Activated gamma-delta T cell treated with anti-CD3 and anti-CD28 coated beads, Interleukin-2, amount 50 U/mL, for 16 hours (primary cell): ENCODE results near the gene FPGS.
"Not testable (repeated sequence)": the region's sequence is repeated elsewhere in the genome, so short reads cannot be mapped to it uniquely, and the experiment has no call there.

Experiments
- DNase-seq: peaks from one replicate; pipeline ENCODE4 v3.0.0-alpha.2; 2020; ENCODE audit warnings: low read depth

Gene FPGS

DNA sequence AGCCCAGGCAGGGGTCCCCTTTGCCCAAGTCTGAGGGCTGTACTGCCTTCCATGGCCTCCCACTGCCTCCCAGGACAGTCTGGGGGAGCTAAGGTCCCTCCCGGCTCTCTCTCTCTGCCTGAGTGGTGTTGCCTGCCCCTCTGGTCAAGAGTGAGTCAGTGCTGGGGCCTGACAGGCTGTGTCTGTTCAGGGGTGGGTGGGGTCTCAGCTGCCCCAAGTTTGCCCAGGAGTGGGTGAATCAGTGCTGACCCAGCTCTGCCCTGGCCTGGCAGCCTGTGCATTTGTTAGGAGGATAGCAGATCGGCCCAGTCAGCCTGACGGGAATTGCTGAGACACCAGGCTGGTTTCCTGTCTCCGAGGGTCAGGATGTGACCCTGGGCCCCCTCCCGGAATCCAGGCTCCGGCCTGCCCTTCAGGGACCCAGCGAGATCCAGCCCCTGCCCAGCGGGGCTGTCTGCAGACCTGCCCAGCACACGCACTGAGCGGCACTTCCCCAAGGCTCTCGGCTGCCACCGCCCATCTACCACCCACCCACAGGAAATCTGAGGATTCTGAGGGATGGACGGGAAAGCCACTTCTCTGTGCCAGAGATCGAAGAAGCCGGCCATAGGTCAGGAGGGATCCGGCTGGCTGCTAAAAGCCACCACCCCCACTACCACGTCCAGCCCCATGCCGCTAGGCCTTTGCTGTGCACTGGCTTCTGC, 35.8 kb downstream of the FPGS start:
- no peak for DNase-seq

DNA sequence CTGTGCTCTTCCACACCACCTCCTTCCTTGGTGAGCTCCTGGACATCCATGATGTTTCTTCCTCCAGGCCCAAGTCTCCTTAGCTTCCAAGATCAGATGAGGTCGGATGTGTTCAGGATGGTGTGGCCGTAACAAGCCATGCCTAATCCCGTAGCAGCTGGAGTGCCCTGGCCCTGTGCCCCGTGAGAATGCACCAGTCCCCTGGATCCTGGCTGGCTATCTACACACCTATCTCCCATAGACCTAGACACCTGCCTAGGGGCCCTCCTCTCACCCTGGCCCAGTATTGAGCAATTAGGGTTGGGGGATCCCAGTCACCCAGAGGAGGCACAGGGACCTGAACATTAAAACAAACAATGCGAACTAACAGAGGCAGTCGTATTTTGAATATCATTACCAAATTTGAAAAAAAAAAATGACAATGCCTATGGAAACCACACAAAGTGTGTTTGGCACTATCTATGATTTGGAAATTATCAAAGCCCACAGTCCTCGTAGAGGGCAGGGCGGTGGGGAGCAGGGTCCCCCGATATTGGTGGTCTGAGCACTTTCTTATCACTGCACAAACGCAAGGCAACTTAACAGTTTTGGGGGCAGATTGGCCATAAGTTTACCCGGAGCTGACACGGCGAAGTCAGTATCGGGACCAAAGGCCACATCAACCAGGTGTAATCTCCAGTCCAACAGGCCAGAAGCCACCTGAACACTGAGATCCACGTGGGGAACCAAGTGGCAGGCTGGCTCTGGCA, 38.6 kb downstream of the FPGS start:
- no peak for DNase-seq

- no peak for DNase-seq
Observed at GRCh38 chr9:127844821-127845359, 42.2 kb downstream of the FPGS start.

DNA sequence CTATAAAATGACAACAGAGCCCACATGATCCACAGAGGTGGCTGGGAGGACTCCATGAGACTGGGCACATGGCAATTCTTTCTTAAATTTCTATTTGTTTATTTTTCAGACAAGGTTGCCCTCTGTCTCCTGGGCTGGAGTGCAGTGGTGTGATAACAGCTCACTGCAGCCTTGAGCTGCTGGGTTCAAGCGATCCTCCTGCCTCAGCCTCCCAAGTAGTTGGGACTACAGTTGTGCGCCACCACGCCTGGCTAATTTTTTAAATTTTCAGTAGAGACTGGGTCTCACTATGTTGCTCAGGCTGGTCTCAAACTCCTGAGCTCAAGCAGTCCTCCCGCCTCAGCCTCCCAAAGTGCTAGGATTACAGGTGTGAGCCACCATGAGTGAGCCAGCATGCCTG, 42.9 kb downstream of the FPGS start:
- not testable (repeated sequence) for DNase-seq

DNA sequence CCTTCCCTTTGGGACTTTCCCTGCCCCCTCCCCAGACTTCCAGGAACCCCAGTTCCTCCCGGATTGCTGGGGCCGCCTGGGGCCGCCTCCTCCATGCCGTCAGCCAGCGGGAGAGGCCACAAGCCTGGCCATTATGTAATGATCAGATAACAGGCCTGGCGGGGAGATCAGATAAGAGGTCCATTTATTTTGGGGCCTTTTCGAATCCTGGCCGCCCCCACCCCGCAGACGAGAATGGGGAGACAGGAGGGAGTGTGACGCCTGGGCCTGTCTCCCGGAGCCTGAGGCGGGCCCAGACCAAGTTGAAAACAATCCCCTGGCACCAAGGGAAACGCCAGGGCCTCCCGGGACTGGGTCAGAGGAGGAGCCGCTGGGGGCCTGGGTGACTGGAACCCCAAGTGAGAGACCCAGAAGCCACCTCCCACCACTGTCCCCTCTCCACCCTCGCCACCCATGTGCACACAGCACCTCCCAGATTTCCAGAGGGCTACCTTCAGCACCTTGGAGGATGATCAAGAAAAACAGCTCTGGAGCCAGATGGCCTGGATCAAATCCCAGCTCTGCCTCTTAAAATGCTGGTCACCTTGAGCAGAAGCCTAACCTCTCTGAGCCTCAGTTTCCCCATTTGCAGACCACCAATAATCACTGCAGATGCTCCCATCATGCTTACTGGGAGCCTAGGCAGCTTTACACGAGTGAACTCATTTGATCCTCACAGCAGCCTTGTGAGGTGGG, 43.9 kb downstream of the FPGS start:
- no peak for DNase-seq

- no peak for DNase-seq
Observed at GRCh38 chr9:127847178-127847510, 44.5 kb downstream of the FPGS start.

- DNase-seq, result no peak
Observed at GRCh38 chr9:127847833-127848755, 45.4 kb downstream of the FPGS start.

- DNase-seq, result no peak
Observed at GRCh38 chr9:127848756-127849504, 46.2 kb downstream of the FPGS start.

GRCh38 chr9:127850286-127850830, 47.7 kb downstream of the FPGS start:
- DNase-seq, result no peak

DNA sequence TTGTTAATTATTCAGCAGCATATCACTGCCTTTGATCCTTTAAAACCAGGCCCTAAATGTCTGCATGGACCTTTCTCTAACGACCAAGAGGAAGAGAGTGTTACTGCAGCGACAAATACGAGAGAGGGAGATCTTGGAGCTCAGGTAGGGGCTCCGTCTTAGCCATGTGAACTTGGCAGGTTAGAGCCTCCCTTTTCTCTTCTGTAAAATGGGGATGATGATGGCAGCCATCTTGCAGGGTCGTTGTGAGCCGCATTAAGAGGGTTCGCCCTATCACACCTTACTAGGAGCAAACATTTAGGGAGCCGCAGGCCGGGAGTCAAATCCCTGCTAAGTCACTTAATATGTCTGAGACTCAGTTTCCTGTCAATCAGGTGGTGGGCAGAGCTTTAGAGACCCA, 50.1 kb downstream of the FPGS start:
- DNase-seq, result no peak

DNA sequence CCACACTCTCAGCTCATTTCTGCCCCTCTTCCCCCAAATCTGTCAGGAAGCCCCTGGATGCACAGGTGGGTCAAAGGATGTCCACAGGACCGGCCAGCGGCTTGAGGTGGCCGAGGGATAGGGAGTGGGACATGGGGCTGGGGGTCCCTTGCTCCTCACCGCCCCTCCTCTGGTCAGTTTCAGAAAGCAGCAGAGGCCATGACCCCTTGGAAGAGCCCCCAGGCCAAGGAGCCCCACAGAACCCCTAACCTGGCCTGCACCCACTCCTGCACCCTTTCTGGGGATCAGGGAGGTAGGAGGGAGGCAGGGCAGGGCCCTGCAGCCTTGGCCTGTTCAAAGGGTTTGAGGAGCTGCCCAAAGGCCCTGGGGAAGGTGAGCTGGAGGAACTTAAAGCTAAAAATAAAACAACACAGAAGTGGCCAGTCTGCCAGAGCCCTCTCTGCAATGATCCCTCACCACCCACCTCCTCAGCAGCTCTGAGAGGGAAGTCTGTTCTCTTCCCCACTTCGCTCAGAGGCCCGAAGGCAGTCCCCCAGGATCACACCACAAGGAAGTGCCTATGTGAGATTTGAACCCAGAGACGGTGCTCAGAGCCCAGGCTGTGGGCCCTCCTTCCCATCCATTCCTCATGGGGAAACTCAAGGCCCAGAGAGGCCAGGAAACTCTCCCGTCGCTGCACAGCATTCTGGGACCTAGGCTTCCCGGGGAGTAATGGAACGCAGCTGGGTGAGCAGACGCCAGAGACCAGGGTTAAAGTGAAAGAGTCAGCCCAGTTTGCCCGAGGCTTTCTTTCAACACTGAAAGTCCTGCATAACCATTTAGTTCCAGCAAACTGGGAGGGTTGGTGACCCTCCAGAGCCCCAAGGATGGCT, 50.9 kb downstream of the FPGS start:
- no peak for DNase-seq

- no peak for DNase-seq
Observed at GRCh38 chr9:127854184-127854806, 51.6 kb downstream of the FPGS start, which contains the start of gene ENG. ENG (minus strand) TSS chr9:127854658; CDS start chr9:127854355, 303 bp downstream.

- DNase-seq, result no peak
Observed at GRCh38 chr9:127854960-127855359, 52.3 kb downstream of the FPGS start.

DNA sequence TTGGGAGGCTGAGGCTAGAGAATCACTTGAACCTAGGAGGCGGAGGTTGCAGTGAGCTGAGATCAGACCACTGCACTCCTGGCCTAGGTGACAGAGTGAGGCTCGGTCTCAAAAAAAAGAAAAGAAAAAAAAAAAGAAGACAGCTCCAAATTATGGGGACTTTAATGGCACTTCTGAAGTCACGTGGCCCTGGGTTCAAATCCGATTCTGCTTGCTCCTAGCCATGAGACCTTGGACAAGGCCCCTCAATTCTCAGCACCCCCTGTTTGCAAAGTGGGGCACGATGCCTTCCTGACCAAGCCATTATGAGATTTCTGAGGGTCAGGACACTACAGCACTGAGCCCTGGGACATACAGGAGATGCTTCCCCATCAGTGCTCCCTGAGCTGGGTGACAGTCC, 52.8 kb downstream of the FPGS start:
- no peak for DNase-seq

DNA sequence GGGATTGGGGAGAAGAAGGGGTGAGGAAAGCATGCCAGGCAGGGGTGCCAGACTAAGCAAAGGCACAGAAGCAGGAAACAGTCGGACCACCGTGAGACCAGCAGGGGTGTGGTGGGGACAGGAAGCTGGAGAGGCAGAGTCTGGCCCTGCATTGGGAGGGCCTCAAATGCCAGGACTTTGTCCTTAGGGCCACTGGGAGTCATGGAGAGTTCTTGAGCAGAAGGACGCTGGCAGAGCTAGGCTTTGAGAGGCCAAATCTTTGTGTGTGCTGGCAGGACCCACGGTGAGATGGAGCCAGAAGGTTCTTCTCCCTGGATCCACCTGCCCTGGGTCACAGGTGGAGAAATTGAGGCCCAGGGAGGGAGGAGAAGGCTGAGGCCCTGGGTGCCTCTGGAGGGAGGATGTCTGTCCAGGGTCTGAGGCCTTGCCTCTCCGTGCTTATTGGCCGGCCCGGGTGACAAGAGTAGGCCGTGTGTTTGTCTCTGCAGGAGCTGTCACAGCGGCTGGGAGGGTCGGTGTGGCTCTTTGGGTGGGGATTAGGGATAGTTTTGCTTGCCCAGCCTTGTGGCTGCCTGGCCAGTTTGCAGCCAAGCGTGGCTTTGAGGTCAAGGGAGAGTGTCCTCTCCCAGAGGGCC, 53.5 kb downstream of the FPGS start:
- no peak for DNase-seq

DNA sequence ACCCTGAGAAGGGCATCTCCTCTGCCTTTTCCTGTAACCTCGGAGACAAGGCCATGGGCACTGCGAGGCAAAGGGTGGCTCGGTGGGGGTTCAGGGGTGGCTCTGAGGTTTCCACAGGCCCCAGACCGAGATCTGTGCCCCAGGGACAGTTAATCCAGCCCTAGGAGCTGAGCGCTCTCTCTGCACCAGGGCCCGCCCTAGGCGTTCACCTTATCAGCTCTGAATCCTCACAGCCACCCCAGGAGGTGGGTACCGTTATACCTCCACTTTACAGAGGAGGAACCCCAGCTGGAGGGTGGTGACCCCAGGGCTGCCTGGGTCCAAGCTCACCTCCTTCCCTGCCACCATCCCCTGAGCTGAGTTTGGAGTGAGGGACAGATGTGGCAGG, 54.0 kb downstream of the FPGS start:
- DNase-seq, result no peak

GRCh38 chr9:127857278-127857677, 54.6 kb downstream of the FPGS start:
- no peak for DNase-seq

DNA sequence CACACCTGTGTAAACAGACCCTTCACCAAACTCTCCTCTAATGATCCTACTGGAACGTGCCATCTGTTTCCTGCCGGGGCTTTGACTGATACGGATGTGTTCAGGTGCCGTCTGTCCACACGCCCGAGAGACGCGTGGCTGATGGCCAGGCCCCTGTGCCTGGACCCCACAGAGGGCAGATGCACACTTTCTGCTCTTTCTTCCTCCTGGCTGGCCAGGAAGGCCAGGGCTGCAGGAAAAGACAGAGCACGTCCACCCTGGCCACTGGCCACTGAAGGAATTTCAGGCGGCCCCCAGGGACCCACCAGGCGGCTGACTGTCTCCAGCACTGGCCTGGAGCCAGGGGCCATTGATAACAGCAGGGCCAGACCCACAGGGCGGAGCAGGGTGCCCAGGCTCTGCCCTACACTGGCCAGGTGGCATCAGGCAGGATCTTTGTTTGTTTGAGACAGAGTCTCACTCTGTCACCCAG, 55.4 kb downstream of the FPGS start:
- DNase-seq, result no peak

DNA sequence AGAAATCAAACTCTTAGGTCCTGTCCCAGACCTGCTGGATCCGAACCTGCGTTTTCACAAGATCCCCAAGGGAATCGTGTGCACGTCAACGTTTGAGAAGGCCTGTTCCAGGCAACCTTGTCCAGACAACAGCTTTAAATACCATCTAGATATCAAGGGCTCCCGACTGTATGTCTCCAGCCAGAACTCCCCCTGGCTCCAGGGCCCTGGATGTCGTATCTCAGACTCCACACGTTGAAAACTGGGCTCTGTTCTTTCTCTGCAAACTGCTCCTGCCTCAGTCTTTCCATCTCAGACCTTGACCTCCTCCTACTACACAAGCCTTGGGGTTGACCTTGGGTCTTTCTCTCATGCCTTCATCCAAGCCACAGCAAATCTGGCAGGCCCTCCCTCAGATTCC, 57.6 kb downstream of the FPGS start:
- DNase-seq, result no peak
